ENCODE results near the gene MDFIC2. TPM values are rescaled to one million over a fixed set of nuclear protein-coding genes. Genes with fewer than 3 reads are reported as not detected.

MDFIC2 gene
- not detected in 2 replicates for total RNA-seq
- not detected in 2 replicates for polyA plus RNA-seq

GRCh38 chr3:70312336-70312735, at the start of gene MDFIC2:
Gene MDFIC2 (minus strand): TSS chr3:70312638. CDS start chr3:70311973, 665 bp downstream.
- no peak for DNase-seq (ENCODE audit: low read depth in 1 of 2, low spot score in 1 of 2)
- no peaks in the 10 kb centered on the region for H3K9me3 ChIP-seq (ENCODE audit: low read depth)
- H3K27me3 ChIP-seq, result no peaks in the 10 kb centered on the region
- no peak within 1 kb of the TSS for H3K4me3 ChIP-seq
- H3K4me1 ChIP-seq (ENCODE audit: low read depth), result no peaks in the 10 kb centered on the region
- H3K36me3 ChIP-seq, result no peaks in the 10 kb centered on the region
- no peak within 1 kb of the TSS for H3K27ac ChIP-seq
- no peak for TF ChIP-seq CTCF (IDR thresholded peaks at IDR 0.05; ENCODE audit: low read depth, low read length)

GRCh38 chr3:70360979-70361760, 48.7 kb upstream of the MDFIC2 start:
- no peaks in the 10 kb centered on the region for H3K27me3 ChIP-seq
- DNase-seq (ENCODE audit: low read depth in 1 of 2, low spot score in 1 of 2), result peak in 1 of 2 donors; percentile 27
- H3K4me1 ChIP-seq (ENCODE audit: low read depth), result no peaks in the 10 kb centered on the region
- no peak for TF ChIP-seq CTCF (IDR thresholded peaks at IDR 0.05; ENCODE audit: low read depth, low read length)
- H3K9me3 ChIP-seq (ENCODE audit: low read depth), result no peaks in the 10 kb centered on the region
- H3K36me3 ChIP-seq, result no peaks in the 10 kb centered on the region
- H3K27ac ChIP-seq, result no peak overlapping the region
- H3K4me3 ChIP-seq, result no peak overlapping the region

GRCh38 chr3:70359711-70360110, 47.3 kb upstream of the MDFIC2 start:
- Histone ChIP-seq H3K27me3 (no peaks in the 10 kb centered on the region), H3K27ac (no peak overlapping the region), H3K36me3 (no peaks in the 10 kb centered on the region), H3K4me3 (no peak overlapping the region), H3K9me3 (ENCODE audit: low read depth) (no peaks in the 10 kb centered on the region), H3K4me1 (ENCODE audit: low read depth) (no peaks in the 10 kb centered on the region)
- DNase-seq (ENCODE audit: low read depth in 1 of 2, low spot score in 1 of 2), result no peak
- TF ChIP-seq CTCF (IDR thresholded peaks at IDR 0.05; ENCODE audit: low read depth, low read length), result no peak

- DNase-seq (ENCODE audit: low read depth in 1 of 2, low spot score in 1 of 2), result peak; percentile 14 to 62
- TF ChIP-seq CTCF (IDR thresholded peaks at IDR 0.05; ENCODE audit: low read depth, low read length), result peak; percentile 68
- no peak overlapping the region for H3K4me3 ChIP-seq
Measured at GRCh38 chr3:70358978-70359580, 46.6 kb upstream of the MDFIC2 start.

GRCh38 chr3:70352215-70352614, 39.8 kb upstream of the MDFIC2 start:
- Histone ChIP-seq H3K36me3 (no peaks in the 10 kb centered on the region), H3K27ac (no peak overlapping the region), H3K9me3 (ENCODE audit: low read depth) (no peaks in the 10 kb centered on the region), H3K27me3 (no peaks in the 10 kb centered on the region), H3K4me3 (no peak overlapping the region), H3K4me1 (ENCODE audit: low read depth) (no peaks in the 10 kb centered on the region)
- TF ChIP-seq CTCF (IDR thresholded peaks at IDR 0.05; ENCODE audit: low read depth, low read length), result no peak
- DNase-seq (ENCODE audit: low read depth in 1 of 2, low spot score in 1 of 2), result no peak

More at GRCh38 chr3:70358978-70359580, 46.6 kb upstream of the MDFIC2 start:
- no peaks in the 10 kb centered on the region for H3K9me3 ChIP-seq (ENCODE audit: low read depth)
- H3K27ac ChIP-seq, result no peak overlapping the region
- no peaks in the 10 kb centered on the region for H3K27me3 ChIP-seq
- H3K4me1 ChIP-seq (ENCODE audit: low read depth), result no peaks in the 10 kb centered on the region
- no peaks in the 10 kb centered on the region for H3K36me3 ChIP-seq
